PC-3 (cell line): ENCODE measurements around the gene SP9. TPM values are rescaled to one million over a fixed set of nuclear protein-coding genes. Genes with fewer than 3 reads are reported as not detected.

Experiments
- ATAC-seq: fragments of 200-7000 bp; cut with Tn5 transposase; 2 replicates; pipeline ENCODE4 v1.9.1; 2020; ENCODE audit warnings: mild to moderate bottlenecking, moderate library complexity
- BruUV-seq: library from RNA; stranded (reverse); fragments of 400-500 nt; replicated peaks from 2 replicates; lab custom pipeline; 2021; lab: Mats Ljungman, UMichigan
- CTCF ChIA-PET: fragments of 300-600 bp; sonication (Branson Sonifier 250); formaldehyde crosslinking; loops from one replicate; lab custom pipeline; 2022; ENCODE audit warnings: antibody characterized with exemption; lab: Charles Lee
- POLR2A ChIA-PET: fragments of 300-600 bp; sonication (Branson Sonifier 250); formaldehyde crosslinking; loops from one replicate; lab custom pipeline; 2022; ENCODE audit warnings: antibody characterized with exemption; ENCODE audit not compliant: unreplicated experiment; lab: Charles Lee
- DNase-seq: peaks from one replicate; pipeline ENCODE4 v3.0.0-alpha.2; 2015
- H2AFZ ChIP-seq: fragments of 300-600 bp; sonication (generic); 2 replicates; pipeline ENCODE4 v1.6.0; 2016; ENCODE audit warnings: antibody characterized with exemption, low read length
- H3F3A ChIP-seq: fragments of 300-600 bp; sonication (generic); one replicate; pipeline ENCODE4 v1.6.0; 2017; ENCODE audit warnings: antibody characterized with exemption, low read length, control low read depth, mild to moderate bottlenecking; ENCODE audit not compliant: unreplicated experiment
- H3K27ac ChIP-seq: fragments of 300-600 bp; sonication (generic); 2 replicates; pipeline ENCODE4 v1.5.1; 2016; ENCODE audit warnings: mild to moderate bottlenecking, low read length
- H3K27me3 ChIP-seq: fragments of 300-600 bp; sonication (generic); 2 replicates; pipeline ENCODE4 v1.6.1; 2016; ENCODE audit warnings: low read length, mixed read lengths
- H3K36me3 ChIP-seq: fragments of 300-600 bp; sonication (generic); 2 replicates; pipeline ENCODE4 v1.6.1; 2016; ENCODE audit warnings: low read depth, mixed run types, low read length, mixed read lengths
- H3K4me1 ChIP-seq: fragments of 300-600 bp; sonication (generic); 2 replicates; pipeline ENCODE4 v1.5.1; 2016; ENCODE audit warnings: low read length; ENCODE audit not compliant: insufficient read depth
- H3K4me2 ChIP-seq: fragments of 300-600 bp; sonication (generic); 2 replicates; pipeline ENCODE4 v1.6.0; 2016; ENCODE audit warnings: low read length
- H3K4me3 ChIP-seq: fragments of 300-600 bp; sonication (generic); 2 replicates; pipeline ENCODE4 v1.5.1; 2016; ENCODE audit warnings: mild to moderate bottlenecking, low read length, mixed read lengths
- H3K79me2 ChIP-seq: fragments of 300-600 bp; sonication (generic); 2 replicates; pipeline ENCODE4 v1.6.1; 2017; ENCODE audit warnings: low read length, mixed read lengths
- H3K9ac ChIP-seq: fragments of 300-600 bp; sonication (generic); 2 replicates; pipeline ENCODE4 v1.6.0; 2016; ENCODE audit warnings: mild to moderate bottlenecking, low read length
- H3K9me2 ChIP-seq: fragments of 300-600 bp; sonication (generic); replicated peaks from 2 replicates; pipeline ENCODE4 v1.6.1; 2016; ENCODE audit warnings: mixed run types, low read length, mixed read lengths
- H3K9me3 ChIP-seq: fragments of 300-600 bp; sonication (generic); 2 replicates; pipeline ENCODE4 v1.6.1; 2016; ENCODE audit warnings: low read length, mixed read lengths
- H4K20me1 ChIP-seq: fragments of 300-600 bp; sonication (generic); 2 replicates; pipeline ENCODE4 v1.6.1; 2016; ENCODE audit warnings: low read length, mixed read lengths
- EZH2 ChIP-seq: fragments of 300-600 bp; sonication (generic); IDR thresholded peaks from one replicate; pipeline ENCODE4 v1.6.1; 2017; ENCODE audit warnings: antibody characterized with exemption, mild to moderate bottlenecking, low read length; ENCODE audit not compliant: unreplicated experiment
- EZH2phosphoT487 ChIP-seq: fragments of 300-600 bp; sonication (generic); IDR thresholded peaks from 2 replicates; pipeline ENCODE4 v1.6.1; 2018; ENCODE audit warnings: mild to moderate bottlenecking, antibody characterized with exemption, low read length, borderline replicate concordance
- intact Hi-C: fragments of 100-400 bp; cut with micrococcal nuclease; formaldehyde crosslinking; loops from 2 replicates; pipeline ENCODE4 v1.9.0; 2023
- total RNA-seq: library from RNA; depleted of rRNA; stranded (reverse); fragments of >200 nt; gene quantifications from 2 replicates; pipeline ENCODE4 v1.2.3, GENCODE V29; 2014
- TF ChIP-seq, protein P1 (sequence below): fragments of 300-600 bp; sonication (generic); conservative IDR thresholded peaks from 2 replicates; pipeline ENCODE4 v1.5.1; 2017; ENCODE audit warnings: antibody characterized with exemption, low read depth, mild to moderate bottlenecking, low read length

SP9 gene
- total RNA-seq, 1 experiment from 2014 or later: not detected

DNA sequence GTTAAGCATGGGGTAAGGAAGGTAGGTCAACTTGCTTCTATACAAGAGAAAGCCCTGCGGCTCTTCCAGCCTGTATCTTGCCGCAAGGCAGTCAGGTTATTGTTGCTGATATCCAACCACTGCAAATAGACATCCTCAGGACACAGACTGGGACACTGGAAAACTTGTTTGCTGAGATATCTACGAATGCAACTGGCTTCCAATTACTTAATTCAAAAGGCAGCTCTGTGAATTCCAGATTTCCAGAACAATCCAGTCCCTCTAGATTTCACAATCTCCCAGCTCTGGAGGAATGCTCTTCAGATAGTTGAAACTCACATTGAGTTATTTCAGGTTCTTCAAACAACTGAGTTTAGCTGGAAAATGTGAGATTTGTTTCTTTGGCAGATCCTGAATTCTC is 34.6 kb upstream of the SP9 start:
- TF ChIP-seq, protein P1, sequence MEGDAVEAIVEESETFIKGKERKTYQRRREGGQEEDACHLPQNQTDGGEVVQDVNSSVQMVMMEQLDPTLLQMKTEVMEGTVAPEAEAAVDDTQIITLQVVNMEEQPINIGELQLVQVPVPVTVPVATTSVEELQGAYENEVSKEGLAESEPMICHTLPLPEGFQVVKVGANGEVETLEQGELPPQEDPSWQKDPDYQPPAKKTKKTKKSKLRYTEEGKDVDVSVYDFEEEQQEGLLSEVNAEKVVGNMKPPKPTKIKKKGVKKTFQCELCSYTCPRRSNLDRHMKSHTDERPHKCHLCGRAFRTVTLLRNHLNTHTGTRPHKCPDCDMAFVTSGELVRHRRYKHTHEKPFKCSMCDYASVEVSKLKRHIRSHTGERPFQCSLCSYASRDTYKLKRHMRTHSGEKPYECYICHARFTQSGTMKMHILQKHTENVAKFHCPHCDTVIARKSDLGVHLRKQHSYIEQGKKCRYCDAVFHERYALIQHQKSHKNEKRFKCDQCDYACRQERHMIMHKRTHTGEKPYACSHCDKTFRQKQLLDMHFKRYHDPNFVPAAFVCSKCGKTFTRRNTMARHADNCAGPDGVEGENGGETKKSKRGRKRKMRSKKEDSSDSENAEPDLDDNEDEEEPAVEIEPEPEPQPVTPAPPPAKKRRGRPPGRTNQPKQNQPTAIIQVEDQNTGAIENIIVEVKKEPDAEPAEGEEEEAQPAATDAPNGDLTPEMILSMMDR: no peak
- TF ChIP-seq EZH2phosphoT487: no peak
- TF ChIP-seq EZH2: no peak
- intact Hi-C loops: no loop called here
- H3K27me3 ChIP-seq: no peaks in the 10 kb centered on the region
- no peaks in the 10 kb centered on the region for H4K20me1 ChIP-seq
- no peaks in the 10 kb centered on the region for H3K9me2 ChIP-seq
- DNase-seq: no peak
- BruUV-seq: no TSS peak
- POLR2A ChIA-PET: interaction anchor here (0.6 kb wide), 1 partner anchor 95 kb away, joined by 7 read pairs; no protein-coding TSS in a partner anchor
- no peak for ATAC-seq
- no peaks in the 10 kb centered on the region for H3K79me2 ChIP-seq
- no peak overlapping the region for H2AFZ ChIP-seq
- no peaks in the 10 kb centered on the region for H3K36me3 ChIP-seq
- no peak overlapping the region for H3K4me2 ChIP-seq
- no peak overlapping the region for H3K9ac ChIP-seq
- no peak overlapping the region for H3K4me3 ChIP-seq
- CTCF ChIA-PET: no interaction called here
- H3K4me1 ChIP-seq: no peaks in the 10 kb centered on the region
- no peaks in the 10 kb centered on the region for H3F3A ChIP-seq
- no peaks in the 10 kb centered on the region for H3K9me3 ChIP-seq
- no peak overlapping the region for H3K27ac ChIP-seq

DNA sequence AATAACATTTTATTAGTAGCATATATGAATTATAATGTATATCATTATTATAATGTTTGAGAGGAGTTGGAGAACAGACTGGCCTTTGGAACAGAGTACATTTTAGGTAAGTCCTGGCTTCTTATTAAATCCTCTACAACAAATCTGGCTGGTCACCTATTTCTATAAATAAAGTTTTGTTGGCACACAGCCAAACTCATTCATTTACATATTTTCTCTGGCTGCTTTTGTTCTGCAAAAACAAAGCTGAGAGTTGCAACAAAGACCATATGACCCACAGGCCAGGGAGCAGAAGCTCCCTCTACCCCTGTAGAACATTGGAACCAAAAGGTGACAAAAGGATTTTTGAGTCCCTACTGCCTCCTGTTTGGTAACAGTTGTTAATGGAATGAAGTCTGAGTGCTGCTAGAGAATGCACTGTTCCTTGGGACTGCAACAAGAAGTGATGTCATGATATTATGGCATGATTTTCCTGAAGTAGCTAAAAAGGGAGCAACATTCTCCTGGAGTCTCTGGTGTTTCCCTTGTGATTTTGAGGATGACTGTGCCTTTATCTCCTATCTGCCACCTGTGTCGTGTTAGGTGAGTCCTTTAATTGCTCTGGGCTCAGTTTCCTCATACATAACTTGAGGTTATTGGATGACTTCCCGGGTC is 22.0 kb upstream of the SP9 start:
- Histone ChIP-seq H4K20me1 (no peaks in the 10 kb centered on the region), H3K27ac (no peak overlapping the region), H3K4me1 (no peaks in the 10 kb centered on the region), H3K27me3 (0 out of 2 replicates have a peak, but pooled peaks cover 9% of the 10 kb centered on the region), H3K9me2 (no peaks in the 10 kb centered on the region), H3F3A (no peaks in the 10 kb centered on the region), H3K36me3 (no peaks in the 10 kb centered on the region), H3K9ac (no peak overlapping the region), H3K9me3 (no peaks in the 10 kb centered on the region), H2AFZ (no peak overlapping the region), H3K4me2 (no peak overlapping the region), H3K4me3 (no peak overlapping the region), H3K79me2 (no peaks in the 10 kb centered on the region)
- intact Hi-C loops: no loop called here
- TF ChIP-seq EZH2phosphoT487 (no peak), EZH2 (no peak)
- TF ChIP-seq, protein P1: no peak
- ATAC-seq (no peak), DNase-seq (no peak)
- POLR2A ChIA-PET: no interaction called here
- BruUV-seq: no TSS peak
- CTCF ChIA-PET: no interaction called here

DNA sequence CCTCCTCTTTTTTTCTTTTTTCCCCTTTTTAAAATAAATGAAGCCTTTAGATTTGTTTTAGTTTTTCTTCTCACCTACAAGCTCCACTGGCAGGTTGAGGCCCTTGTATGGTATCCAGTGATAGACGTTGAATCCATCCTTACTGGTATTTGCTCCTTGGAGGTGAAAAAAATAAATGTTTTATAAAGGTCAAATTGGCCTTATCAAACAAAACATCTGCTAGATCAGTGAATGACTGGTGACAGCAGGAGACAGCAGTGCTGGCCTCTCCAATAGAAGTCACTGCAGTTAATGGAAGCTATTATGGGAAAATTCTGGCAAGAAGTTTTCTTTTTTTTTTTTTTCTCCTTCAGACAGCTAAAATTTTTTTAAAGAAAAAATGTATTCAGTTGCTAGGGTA is 12.6 kb upstream of the SP9 start:
- H3K9ac ChIP-seq: no peak overlapping the region
- ChIA-PET POLR2A (no interaction called here), CTCF (no interaction called here)
- H3K4me1 ChIP-seq: no peaks in the 10 kb centered on the region
- no peaks in the 10 kb centered on the region for H3F3A ChIP-seq
- intact Hi-C loops: no loop called here
- no TSS peak for BruUV-seq
- TF ChIP-seq, protein P1: no peak
- no peak for TF ChIP-seq EZH2
- no peaks in the 10 kb centered on the region for H3K9me2 ChIP-seq
- DNase-seq (no peak), ATAC-seq (no peak)
- H3K36me3 ChIP-seq: no peaks in the 10 kb centered on the region
- no peaks in the 10 kb centered on the region for H3K9me3 ChIP-seq
- no peaks in the 10 kb centered on the region for H3K79me2 ChIP-seq
- no peaks in the 10 kb centered on the region for H3K27me3 ChIP-seq
- no peak overlapping the region for H3K4me2 ChIP-seq
- H3K27ac ChIP-seq: no peak overlapping the region
- no peak overlapping the region for H3K4me3 ChIP-seq
- H4K20me1 ChIP-seq: no peaks in the 10 kb centered on the region
- no peak overlapping the region for H2AFZ ChIP-seq
